ENCODE data around the gene GID4. TPM values are rescaled to one million over a fixed set of nuclear protein-coding genes. Genes with fewer than 3 reads are reported as not detected.

The GID4 gene
- total and polyA plus RNA-seq, 2 of the 13 experiments (the other 11 are each of a cell fraction or from before 2014, with no cell fraction given): 4.3 to 6.1 TPM

GRCh38 chr17:18038861-18039534 is at the start of gene GID4, which contains the start of gene ATPAF2 (continued):
- TF ChIP-seq ZNF407 (CRISPR knock-in tag; IDR thresholded peaks at IDR 0.05; ENCODE audit: not compliant biosample characterization) (no peak), ZNF746 (CRISPR knock-in tag; IDR thresholded peaks at IDR 0.05) (no peak; the same call in 1 of the 2 replicates), GPN1 (CRISPR knock-in tag; IDR thresholded peaks at IDR 0.05; ENCODE audit: borderline replicate concordance) (no peak), ZFYVE20 (CRISPR knock-in tag; IDR thresholded peaks at IDR 0.05; ENCODE audit: borderline replicate concordance, low read depth) (no peak), PRDM10 (CRISPR knock-in tag; IDR thresholded peaks at IDR 0.05; ENCODE audit: low read depth) (no peak), HNF4A (CRISPR knock-in tag; IDR thresholded peaks at IDR 0.05) (peak; percentile 17; the same call in 1 of the 2 replicates), POLR2AphosphoS5 (IDR thresholded peaks at IDR 0.05; ENCODE audit: low read depth, low read length) (peak; percentile 75), MED8 (CRISPR knock-in tag; IDR thresholded peaks at IDR 0.05; ENCODE audit: insufficient replicate concordance) (no peak), ZFY (CRISPR knock-in tag; IDR thresholded peaks at IDR 0.05) (peak; percentile 70), SCMH1 (CRISPR knock-in tag; IDR thresholded peaks at IDR 0.05; ENCODE audit: borderline replicate concordance) (no peak), SMAD1 (CRISPR knock-in tag; IDR thresholded peaks at IDR 0.05; ENCODE audit: borderline replicate concordance, low read depth) (no peak; the same call in 1 of the 2 replicates), ZNF337 (CRISPR knock-in tag; IDR thresholded peaks at IDR 0.05; ENCODE audit: borderline replicate concordance, low read depth) (no peak), TEAD3 (CRISPR knock-in tag; optimal IDR thresholded peaks at IDR 0.05; ENCODE audit: borderline replicate concordance) (peak; percentile 65), FOXK2 (IDR thresholded peaks at IDR 0.05) (peak; percentile 57; the same call in 1 of the 2 replicates), TCF12 (IDR thresholded peaks at IDR 0.05) (no peak), TCF12 (CRISPR knock-in tag; IDR thresholded peaks at IDR 0.05) (no peak), TRIM24 (CRISPR knock-in tag; IDR thresholded peaks at IDR 0.05) (no peak), GATAD1 (CRISPR knock-in tag; IDR thresholded peaks at IDR 0.05) (peak; percentile 96), MZF1 (CRISPR knock-in tag; IDR thresholded peaks at IDR 0.05; ENCODE audit: borderline replicate concordance) (no peak)

Data from HepG2 (cell line).